Stimulated activated CD8-positive, alpha-beta memory T cell treated with anti-CD3 and anti-CD28 coated beads, Interleukin-7, amount 100 ng/mL, for 24 hours (primary cell): ENCODE results near the gene PLEKHG4.

Experiments
- DNase-seq: peaks from one replicate; pipeline ENCODE4 v3.0.0-alpha.2; 2020; ENCODE audit warnings: low read depth

Gene PLEKHG4

GRCh38 chr16:67291461-67291860 is 12.1 kb downstream of the PLEKHG4 start:
- no peak for DNase-seq

GRCh38 chr16:67294171-67294757 is 14.9 kb downstream of the PLEKHG4 start:
- DNase-seq: no peak

- no peak for DNase-seq
Observed at GRCh38 chr16:67294938-67295361, 15.6 kb downstream of the PLEKHG4 start.

GRCh38 chr16:67296420-67296819 is 17.1 kb downstream of the PLEKHG4 start:
- no peak for DNase-seq

- DNase-seq: no peak
Observed at GRCh38 chr16:67298277-67298676, 18.9 kb downstream of the PLEKHG4 start.

- DNase-seq: no peak
Observed at GRCh38 chr16:67299269-67299668, 19.9 kb downstream of the PLEKHG4 start.

- DNase-seq: no peak
Observed at GRCh38 chr16:67301080-67301782, 21.9 kb downstream of the PLEKHG4 start.

- no peak for DNase-seq
Observed at GRCh38 chr16:67302076-67302475, 22.7 kb downstream of the PLEKHG4 start.

- DNase-seq: no peak
Observed at GRCh38 chr16:67302970-67303369, 23.6 kb downstream of the PLEKHG4 start.

GRCh38 chr16:67304020-67304419 is 24.7 kb downstream of the PLEKHG4 start:
- DNase-seq: no peak

GRCh38 chr16:67305216-67306071 is 26.1 kb downstream of the PLEKHG4 start:
- DNase-seq: no peak

- no peak for DNase-seq
Observed at GRCh38 chr16:67310561-67310960, 31.2 kb downstream of the PLEKHG4 start.

GRCh38 chr16:67311607-67312488 is 32.5 kb downstream of the PLEKHG4 start:
- DNase-seq: peak; percentile 52

- no peak for DNase-seq
Observed at GRCh38 chr16:67312719-67313118, 33.4 kb downstream of the PLEKHG4 start.

GRCh38 chr16:67317853-67318252 is 38.5 kb downstream of the PLEKHG4 start:
- no peak for DNase-seq

- DNase-seq: no peak
Observed at GRCh38 chr16:67326115-67326471, 46.8 kb downstream of the PLEKHG4 start.

GRCh38 chr16:67326472-67327309 is 47.4 kb downstream of the PLEKHG4 start, which contains the start of the genes KCTD19 and LRRC36:
KCTD19 (minus strand) TSS chr16:67326741; CDS start chr16:67326707, 34 bp downstream.
LRRC36 (plus strand) TSS chr16:67326815; CDS start chr16:67326863, 48 bp downstream.
- DNase-seq: peak; percentile 51

GRCh38 chr16:67327743-67328142 is 48.4 kb downstream of the PLEKHG4 start:
- no peak for DNase-seq

- no peak for DNase-seq
Observed at GRCh38 chr16:67329901-67330300, 50.6 kb downstream of the PLEKHG4 start.

- no peak for DNase-seq
Observed at GRCh38 chr16:67333315-67333714, 54.0 kb downstream of the PLEKHG4 start.

GRCh38 chr16:67336116-67336515 is 56.8 kb downstream of the PLEKHG4 start:
- DNase-seq: no peak
